Uterus (tissue), 2 donors: ENCODE data around the gene F5.
A peak's percentile ranks its signal among the peaks of the same experiment; 100 is the strongest.

Source experiments
- POLR2A ChIP-seq, 2 donors: fragments of 450-650 bp; IDR thresholded peaks; one replicate each; pipeline ENCODE4 v1.6.1; 2016; ENCODE audit warnings: antibody characterized with exemption in 2 of 2, mild to moderate bottlenecking in 1 of 2, moderate library complexity in 1 of 2
- TF ChIP-seq, protein P1 (sequence below), 4 experiments: fragments of 200-600 bp in 2 of 4; fragments of 450-650 bp in 2 of 4; sonication (generic) in 2 of 4; IDR thresholded peaks; one replicate each; pipeline ENCODE4 v1.5.1; 2016 to 2019; ENCODE audit warnings: antibody characterized with exemption in 4 of 4, mild to moderate bottlenecking in 2 of 4, moderate library complexity in 1 of 4

GRCh38 chr1:169484683-169485430, 101.4 kb downstream of the F5 start:
- TF ChIP-seq, protein P1, sequence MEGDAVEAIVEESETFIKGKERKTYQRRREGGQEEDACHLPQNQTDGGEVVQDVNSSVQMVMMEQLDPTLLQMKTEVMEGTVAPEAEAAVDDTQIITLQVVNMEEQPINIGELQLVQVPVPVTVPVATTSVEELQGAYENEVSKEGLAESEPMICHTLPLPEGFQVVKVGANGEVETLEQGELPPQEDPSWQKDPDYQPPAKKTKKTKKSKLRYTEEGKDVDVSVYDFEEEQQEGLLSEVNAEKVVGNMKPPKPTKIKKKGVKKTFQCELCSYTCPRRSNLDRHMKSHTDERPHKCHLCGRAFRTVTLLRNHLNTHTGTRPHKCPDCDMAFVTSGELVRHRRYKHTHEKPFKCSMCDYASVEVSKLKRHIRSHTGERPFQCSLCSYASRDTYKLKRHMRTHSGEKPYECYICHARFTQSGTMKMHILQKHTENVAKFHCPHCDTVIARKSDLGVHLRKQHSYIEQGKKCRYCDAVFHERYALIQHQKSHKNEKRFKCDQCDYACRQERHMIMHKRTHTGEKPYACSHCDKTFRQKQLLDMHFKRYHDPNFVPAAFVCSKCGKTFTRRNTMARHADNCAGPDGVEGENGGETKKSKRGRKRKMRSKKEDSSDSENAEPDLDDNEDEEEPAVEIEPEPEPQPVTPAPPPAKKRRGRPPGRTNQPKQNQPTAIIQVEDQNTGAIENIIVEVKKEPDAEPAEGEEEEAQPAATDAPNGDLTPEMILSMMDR (IDR thresholded peaks at IDR 0.05): peak in 1 of 4 experiments; percentile 7
- TF ChIP-seq POLR2A (IDR thresholded peaks at IDR 0.05): no peak
